Measurements from ENCODE around the gene TECPR2. TPM values are rescaled to one million over a fixed set of nuclear protein-coding genes. Genes with fewer than 3 reads are reported as not detected.

The TECPR2 gene
- total and polyA plus RNA-seq, 2 donors from 2014 or later: 6.0 to 30.2 TPM

GRCh38 chr14:102490456-102490855 is 127.7 kb downstream of the TECPR2 start:
- no peaks in the 10 kb centered on the region for H3K27me3 ChIP-seq (ENCODE audit: control insufficient read depth, insufficient read depth, low read length)
- no peaks in the 10 kb centered on the region for H3K9me3 ChIP-seq (ENCODE audit: control insufficient read depth in 2 of 3, insufficient read depth in 1 of 3, low read length in 3 of 3)
- H3K36me3 ChIP-seq (ENCODE audit: control insufficient read depth in 2 of 3, insufficient read depth in 3 of 3, low read length in 3 of 3): no peaks in the 10 kb centered on the region
- intact Hi-C loops (cut with DNase I): no loop called here
- H3K4me1 ChIP-seq (ENCODE audit: control insufficient read depth in 2 of 3, insufficient read depth in 2 of 3, low read depth in 1 of 3, low read length in 3 of 3): no peaks in the 10 kb centered on the region
- H3K4me3 ChIP-seq (ENCODE audit: low read length in 3 of 3): no peak overlapping the region
- FAIRE-seq (no peak), DNase-seq (no peak)
- TF ChIP-seq CTCF (IDR thresholded peaks at IDR 0.05; ENCODE audit: borderline replicate concordance, extremely low read depth, insufficient read depth): no peak
- H3K27ac ChIP-seq (ENCODE audit: low read depth in 2 of 2, low read length in 2 of 2): no peak overlapping the region
- H3K9ac ChIP-seq (ENCODE audit: low read length in 3 of 3): no peak overlapping the region

- FAIRE-seq: no peak
These were observed 128.6 kb downstream of the TECPR2 start for GRCh38 chr14:102491366-102491765.

GRCh38 chr14:102491786-102492530 is 129.2 kb downstream of the TECPR2 start:
- no peaks in the 10 kb centered on the region for H3K9me3 ChIP-seq (ENCODE audit: control insufficient read depth in 2 of 3, insufficient read depth in 1 of 3, low read length in 3 of 3)
- no peaks in the 10 kb centered on the region for H3K27me3 ChIP-seq (ENCODE audit: control insufficient read depth, insufficient read depth, low read length)
- H3K27ac ChIP-seq (ENCODE audit: low read depth in 2 of 2, low read length in 2 of 2): no peak overlapping the region
- no peak for TF ChIP-seq CTCF (IDR thresholded peaks at IDR 0.05; ENCODE audit: borderline replicate concordance, extremely low read depth, insufficient read depth)
- H3K9ac ChIP-seq (ENCODE audit: low read length in 3 of 3): no peak overlapping the region
- no peak overlapping the region for H3K4me3 ChIP-seq (ENCODE audit: low read length in 3 of 3)
- no peaks in the 10 kb centered on the region for H3K4me1 ChIP-seq (ENCODE audit: control insufficient read depth in 2 of 3, insufficient read depth in 2 of 3, low read depth in 1 of 3, low read length in 3 of 3)
- DNase-seq (no peak), FAIRE-seq (no peak)
- intact Hi-C loops (cut with DNase I): no loop called here
- no peaks in the 10 kb centered on the region for H3K36me3 ChIP-seq (ENCODE audit: control insufficient read depth in 2 of 3, insufficient read depth in 3 of 3, low read length in 3 of 3)

More at GRCh38 chr14:102491366-102491765, 128.6 kb downstream of the TECPR2 start:
- no peak overlapping the region for H3K4me3 ChIP-seq (ENCODE audit: low read length in 3 of 3)
- no peaks in the 10 kb centered on the region for H3K9me3 ChIP-seq (ENCODE audit: control insufficient read depth in 2 of 3, insufficient read depth in 1 of 3, low read length in 3 of 3)
- H3K27ac ChIP-seq (ENCODE audit: low read depth in 2 of 2, low read length in 2 of 2): no peak overlapping the region
- H3K4me1 ChIP-seq (ENCODE audit: control insufficient read depth in 2 of 3, insufficient read depth in 2 of 3, low read depth in 1 of 3, low read length in 3 of 3): no peaks in the 10 kb centered on the region
- no peak overlapping the region for H3K9ac ChIP-seq (ENCODE audit: low read length in 3 of 3)
- no peaks in the 10 kb centered on the region for H3K36me3 ChIP-seq (ENCODE audit: control insufficient read depth in 2 of 3, insufficient read depth in 3 of 3, low read length in 3 of 3)
- intact Hi-C loops (cut with DNase I): no loop called here
- H3K27me3 ChIP-seq (ENCODE audit: control insufficient read depth, insufficient read depth, low read length): no peaks in the 10 kb centered on the region
- no peak for DNase-seq
- no peak for TF ChIP-seq CTCF (IDR thresholded peaks at IDR 0.05; ENCODE audit: borderline replicate concordance, extremely low read depth, insufficient read depth)
